ENCODE results near the gene CAPS.

CAPS gene

GRCh38 chr19:5917431-5918107 is 3.5 kb downstream of the CAPS start:
- ATAC-seq, result no peak
- TF ChIP-seq GLIS3 (CRISPR knock-in tag; IDR thresholded peaks at IDR 0.05), result no peak
- no peak for TF ChIP-seq PPARA (CRISPR knock-in tag; IDR thresholded peaks at IDR 0.05; ENCODE audit: borderline replicate concordance)
- TF ChIP-seq SNAI2 (CRISPR knock-in tag; IDR thresholded peaks at IDR 0.05), result no peak
- TF ChIP-seq RARB (CRISPR knock-in tag; IDR thresholded peaks at IDR 0.05), result no peak
- no peak for TF ChIP-seq CSRNP3 (CRISPR knock-in tag; IDR thresholded peaks at IDR 0.05)
- TF ChIP-seq ZC3H10 (CRISPR knock-in tag; IDR thresholded peaks at IDR 0.05), result no peak
- TF ChIP-seq ISL1 (CRISPR knock-in tag; IDR thresholded peaks at IDR 0.05), result no peak
- no peak for TF ChIP-seq CREB5 (CRISPR knock-in tag; IDR thresholded peaks at IDR 0.05; ENCODE audit: low read depth)

- ATAC-seq, result no peak
- TF ChIP-seq GLIS3 (CRISPR knock-in tag; IDR thresholded peaks at IDR 0.05) (no peak), CSRNP3 (CRISPR knock-in tag; IDR thresholded peaks at IDR 0.05) (no peak), ISL1 (CRISPR knock-in tag; IDR thresholded peaks at IDR 0.05) (no peak), PPARA (CRISPR knock-in tag; IDR thresholded peaks at IDR 0.05; ENCODE audit: borderline replicate concordance) (no peak), ZNF8 (CRISPR knock-in tag; IDR thresholded peaks at IDR 0.05) (no peak), SNAI2 (CRISPR knock-in tag; IDR thresholded peaks at IDR 0.05) (no peak), TOX (CRISPR knock-in tag; IDR thresholded peaks at IDR 0.05; ENCODE audit: borderline replicate concordance) (no peak), CREB5 (CRISPR knock-in tag; IDR thresholded peaks at IDR 0.05; ENCODE audit: low read depth) (no peak), CSDC2 (CRISPR knock-in tag; IDR thresholded peaks at IDR 0.05) (no peak), TSHZ2 (CRISPR knock-in tag; IDR thresholded peaks at IDR 0.05) (no peak), ZC3H10 (CRISPR knock-in tag; IDR thresholded peaks at IDR 0.05) (no peak), ZNF70 (CRISPR knock-in tag; IDR thresholded peaks at IDR 0.05) (no peak), OSR1 (CRISPR knock-in tag; IDR thresholded peaks at IDR 0.05) (no peak), TCF4 (CRISPR knock-in tag; IDR thresholded peaks at IDR 0.05; ENCODE audit: borderline replicate concordance) (no peak), ZFP3 (CRISPR knock-in tag; IDR thresholded peaks at IDR 0.05) (no peak), ESRRG (CRISPR knock-in tag; IDR thresholded peaks at IDR 0.05) (no peak), ARNTL (CRISPR knock-in tag; IDR thresholded peaks at IDR 0.05; ENCODE audit: borderline replicate concordance, low read depth) (no peak), ZFP30 (CRISPR knock-in tag; IDR thresholded peaks at IDR 0.05) (no peak), ZNF565 (CRISPR knock-in tag; conservative IDR thresholded peaks at IDR 0.05; ENCODE audit: low read depth) (no peak)
- TF ChIP-seq, protein P1, sequence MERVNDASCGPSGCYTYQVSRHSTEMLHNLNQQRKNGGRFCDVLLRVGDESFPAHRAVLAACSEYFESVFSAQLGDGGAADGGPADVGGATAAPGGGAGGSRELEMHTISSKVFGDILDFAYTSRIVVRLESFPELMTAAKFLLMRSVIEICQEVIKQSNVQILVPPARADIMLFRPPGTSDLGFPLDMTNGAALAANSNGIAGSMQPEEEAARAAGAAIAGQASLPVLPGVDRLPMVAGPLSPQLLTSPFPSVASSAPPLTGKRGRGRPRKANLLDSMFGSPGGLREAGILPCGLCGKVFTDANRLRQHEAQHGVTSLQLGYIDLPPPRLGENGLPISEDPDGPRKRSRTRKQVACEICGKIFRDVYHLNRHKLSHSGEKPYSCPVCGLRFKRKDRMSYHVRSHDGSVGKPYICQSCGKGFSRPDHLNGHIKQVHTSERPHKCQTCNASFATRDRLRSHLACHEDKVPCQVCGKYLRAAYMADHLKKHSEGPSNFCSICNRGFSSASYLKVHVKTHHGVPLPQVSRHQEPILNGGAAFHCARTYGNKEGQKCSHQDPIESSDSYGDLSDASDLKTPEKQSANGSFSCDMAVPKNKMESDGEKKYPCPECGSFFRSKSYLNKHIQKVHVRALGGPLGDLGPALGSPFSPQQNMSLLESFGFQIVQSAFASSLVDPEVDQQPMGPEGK (CRISPR knock-in tag; IDR thresholded peaks at IDR 0.05; ENCODE audit: borderline replicate concordance), result no peak
Measured at GRCh38 chr19:5918463-5919079, 4.5 kb downstream of the CAPS start.
